Gastrocnemius medialis (tissue), 4 donors: ENCODE measurements around the gene PTBP2.

Source experiments
- CTCF ChIP-seq, 5 experiments: fragments of 450-650 bp in 3 of 5; fragments of 200-600 bp in 2 of 5; sonication (generic) in 2 of 5; IDR thresholded peaks in 4 of 5; conservative IDR thresholded peaks in 1 of 5; 1 replicate in 4 of 5; 2 replicates in 1 of 5; pipeline ENCODE4 v1.5.1; 2016 to 2019; ENCODE audit warnings: antibody characterized with exemption in 5 of 5, mild to moderate bottlenecking in 3 of 5, moderate library complexity in 3 of 5
- POLR2A ChIP-seq, 2 donors: fragments of 450-650 bp; IDR thresholded peaks; one replicate each; pipeline ENCODE4 v1.6.1; 2017; ENCODE audit warnings: antibody characterized with exemption in 2 of 2, mild to moderate bottlenecking in 2 of 2, moderate library complexity in 2 of 2

- TF ChIP-seq CTCF (IDR thresholded peaks at IDR 0.05 in 4 of 5, conservative IDR thresholded peaks at IDR 0.05 in 1 of 5): no peak
- no peak for TF ChIP-seq POLR2A (IDR thresholded peaks at IDR 0.05)
Measured at GRCh38 chr1:96837781-96838216, 116.2 kb downstream of the PTBP2 start.
